Activated naive CD4-positive, alpha-beta T cell (primary cell): Measurements from ENCODE around the gene ZNF525.
"Not testable (repeated sequence)": the region's sequence is repeated elsewhere in the genome, so short reads cannot be mapped to it uniquely, and the experiment has no call there.

ENCODE experiments used
- DNase-seq, 4 experiments: peaks; one replicate each; lab custom pipeline; 2025; lab: John Stamatoyannopoulos, UW

Gene ZNF525

DNA sequence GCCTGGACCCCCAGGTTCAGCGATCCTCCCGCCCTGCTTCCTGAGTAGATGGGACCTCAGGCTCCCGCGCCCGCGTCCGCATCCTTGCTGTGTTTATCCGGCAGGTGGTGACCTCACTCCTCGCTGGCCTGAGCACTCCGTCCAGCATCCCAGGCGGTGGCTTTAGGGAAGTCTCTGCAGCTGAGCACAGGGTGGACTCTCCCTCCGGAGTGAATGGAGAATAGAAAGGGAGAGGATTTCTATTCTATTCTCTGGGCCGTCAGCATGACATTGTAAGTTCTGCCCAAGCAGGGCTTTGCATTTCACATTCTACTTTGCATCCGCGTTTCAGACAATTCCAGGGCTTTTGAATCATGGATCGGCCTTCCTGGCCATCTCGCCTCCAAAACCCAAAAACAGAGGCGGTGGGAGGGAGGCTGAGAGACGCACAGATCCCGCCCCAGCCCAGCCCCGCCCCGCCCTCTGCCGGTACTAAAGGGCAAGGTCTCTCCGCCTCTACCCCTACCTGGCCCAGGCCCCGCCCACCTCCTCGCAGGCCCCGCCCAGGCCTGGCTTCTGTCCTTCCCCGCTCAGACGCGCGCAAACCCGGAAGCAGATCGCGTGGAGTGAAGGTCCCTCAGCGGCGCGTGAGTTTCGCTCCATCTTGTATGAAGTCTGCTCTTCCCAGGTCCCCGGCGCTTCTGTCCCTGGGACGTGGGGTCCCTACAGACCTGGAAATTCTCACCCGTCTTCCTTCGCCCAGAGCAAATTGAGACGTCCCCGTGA lies at the start of gene ZNF525:
Gene ZNF525, plus strand, starts transcription at position 572 of the 765 bp plus-strand sequence. CDS start 6,577 bp downstream, outside the sequence.
- DNase-seq: peak; percentile 80 to 98 (median 94)

DNA sequence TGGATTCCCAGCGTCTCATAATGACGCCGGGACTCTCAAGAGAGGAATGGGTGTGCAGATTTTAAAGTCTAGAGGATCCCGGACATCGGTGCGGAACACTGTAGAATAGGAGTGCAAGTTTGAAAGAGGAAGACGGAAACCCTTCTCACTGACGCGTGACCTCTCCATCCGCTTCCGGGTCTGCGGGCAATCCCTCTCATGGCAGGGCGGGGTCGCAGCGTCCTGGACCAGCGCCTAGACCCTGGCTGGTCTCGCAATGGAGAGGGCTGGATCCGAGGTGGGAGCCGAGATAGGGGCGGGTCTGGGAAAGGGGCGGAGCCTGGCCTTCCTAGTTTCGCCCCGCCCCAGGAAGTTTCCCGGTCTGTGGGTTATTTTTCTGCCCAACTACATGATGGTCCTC lies 36.5 kb upstream of the ZNF525 start:
- no peak for DNase-seq

DNA sequence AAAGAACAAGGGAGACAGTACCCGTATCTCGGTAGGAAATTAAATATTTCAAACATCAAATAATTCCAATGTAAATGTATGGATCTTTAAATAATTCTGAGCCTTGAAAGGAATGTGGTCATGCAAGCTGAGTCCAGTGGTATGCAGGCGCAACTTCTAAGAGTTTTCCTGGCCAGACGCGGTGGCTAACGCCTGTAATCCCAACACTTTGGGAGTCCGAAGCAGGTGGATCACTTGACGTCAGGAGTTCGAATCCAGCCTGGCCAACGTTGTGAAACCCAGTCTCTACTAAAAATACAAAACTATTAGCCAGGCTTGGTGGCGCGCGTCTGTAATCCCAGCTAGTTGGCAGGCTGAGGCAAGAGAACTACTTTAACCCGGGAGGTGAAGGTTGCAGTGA lies 33.0 kb upstream of the ZNF525 start:
- no peak for DNase-seq

DNA sequence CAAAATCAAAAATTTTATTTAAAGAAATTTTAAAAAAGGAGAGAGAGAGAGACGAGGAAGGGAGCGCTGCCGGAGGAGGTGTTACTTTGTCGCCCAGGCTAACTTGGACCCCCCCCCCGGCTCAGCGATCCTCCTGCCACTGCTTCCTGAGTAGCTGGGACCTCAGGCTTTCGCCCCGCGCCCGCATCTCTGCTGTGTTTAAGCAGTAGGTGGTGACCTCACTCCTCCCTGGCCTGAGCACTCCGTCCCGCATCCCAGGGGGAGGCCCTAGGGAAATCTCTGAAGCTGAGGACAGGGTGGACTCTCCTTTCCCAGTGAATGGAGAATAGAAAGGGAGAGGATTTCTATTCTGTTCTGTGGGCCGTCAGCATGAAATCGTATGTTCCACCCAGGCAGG lies 32.4 kb upstream of the ZNF525 start:
- DNase-seq: peak in 3 of 4 experiments; percentile 6 to 14 (median 12)

DNA sequence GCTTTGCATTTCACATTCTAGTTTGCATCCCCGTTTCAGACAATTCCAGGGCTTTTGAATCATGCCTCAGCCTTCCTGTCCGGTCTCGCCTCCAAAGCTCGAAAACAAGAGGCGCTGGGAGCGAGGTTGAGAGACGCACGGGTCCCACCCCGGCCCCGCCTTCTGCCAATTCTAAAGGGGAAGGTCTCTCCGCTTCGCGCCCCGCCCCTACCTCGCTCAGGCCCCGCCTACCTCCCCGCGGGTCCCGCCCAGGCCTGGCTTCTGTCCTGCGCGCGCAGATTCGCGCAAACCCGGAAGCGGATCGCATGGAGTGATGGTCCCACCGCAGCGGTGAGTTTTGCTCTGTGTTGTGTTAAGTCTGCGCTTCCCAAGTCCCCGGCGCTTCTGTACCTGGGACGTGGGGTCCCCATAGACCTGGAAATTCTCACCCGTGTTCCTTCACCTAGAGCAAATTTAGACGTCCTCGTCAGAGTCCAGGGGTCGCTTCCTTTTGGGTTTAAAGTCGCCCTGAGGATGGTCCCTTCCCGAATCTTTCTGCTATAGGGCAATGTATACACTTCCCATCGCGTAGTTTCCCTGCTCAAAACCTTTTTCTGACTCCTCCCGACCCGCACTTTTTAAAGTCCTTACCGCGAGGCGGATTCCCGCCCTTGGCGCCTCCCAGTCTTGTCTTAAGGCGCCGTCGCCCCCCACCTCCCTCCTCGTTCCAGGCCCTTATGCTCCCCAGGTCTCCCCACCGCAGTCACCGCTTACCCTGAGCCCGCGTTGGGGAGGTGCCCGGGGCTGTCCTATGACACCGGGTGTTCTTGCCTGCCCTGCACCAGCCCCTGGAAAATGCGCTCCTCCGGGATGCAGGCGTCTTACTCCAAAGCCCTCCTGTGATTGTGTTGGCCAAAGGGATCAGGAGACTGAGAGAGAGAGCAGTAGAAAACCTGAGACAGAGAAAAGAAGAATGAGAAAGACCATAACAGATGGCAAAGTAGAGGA lies 31.7 kb upstream of the ZNF525 start, which contains the start of gene ZNF845:
Gene ZNF845, plus strand, starts transcription at position 287 of the 987 bp plus-strand sequence. CDS start 7,559 bp downstream, outside the sequence.
- DNase-seq: peak; percentile 88 to 97 (median 94)

DNA sequence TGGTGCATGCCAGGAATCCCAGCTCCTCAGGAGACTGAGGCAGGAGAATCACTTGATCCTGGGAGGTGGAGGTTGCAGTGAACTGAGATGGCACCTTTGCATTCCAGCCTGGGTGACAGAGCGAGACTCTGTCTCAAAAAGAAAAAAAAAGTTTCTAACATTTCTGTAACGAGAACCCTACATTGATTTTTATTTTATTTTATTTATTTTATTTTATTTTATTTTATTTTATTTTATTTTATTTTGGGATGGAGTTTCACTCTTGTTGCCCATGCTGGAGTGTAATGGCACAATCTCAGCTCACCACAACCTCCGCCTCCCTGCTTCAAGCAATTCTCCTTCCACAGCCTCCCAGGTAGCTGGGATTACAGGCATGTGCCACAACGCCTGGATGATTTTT lies 21.1 kb upstream of the ZNF525 start:
- DNase-seq: not testable (repeated sequence)

DNA sequence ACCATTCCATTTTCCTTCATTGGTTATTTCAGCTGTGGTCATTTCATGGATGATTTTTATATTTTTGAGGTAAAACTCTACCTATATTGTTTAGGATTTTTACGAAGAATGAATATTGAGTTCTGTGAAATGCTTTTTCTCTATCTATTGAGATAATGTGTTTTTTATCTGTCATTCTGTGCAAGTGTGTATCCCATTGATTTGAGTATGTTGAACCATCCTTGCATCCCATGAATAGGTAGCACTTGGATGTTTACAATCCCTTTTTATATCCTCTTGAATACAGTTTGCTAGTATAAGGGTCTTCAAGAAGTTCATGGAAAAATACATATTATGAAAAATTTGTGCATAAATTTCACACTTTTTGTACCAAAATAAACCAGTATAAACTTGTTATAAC lies 9.8 kb upstream of the ZNF525 start:
- no peak for DNase-seq

DNA sequence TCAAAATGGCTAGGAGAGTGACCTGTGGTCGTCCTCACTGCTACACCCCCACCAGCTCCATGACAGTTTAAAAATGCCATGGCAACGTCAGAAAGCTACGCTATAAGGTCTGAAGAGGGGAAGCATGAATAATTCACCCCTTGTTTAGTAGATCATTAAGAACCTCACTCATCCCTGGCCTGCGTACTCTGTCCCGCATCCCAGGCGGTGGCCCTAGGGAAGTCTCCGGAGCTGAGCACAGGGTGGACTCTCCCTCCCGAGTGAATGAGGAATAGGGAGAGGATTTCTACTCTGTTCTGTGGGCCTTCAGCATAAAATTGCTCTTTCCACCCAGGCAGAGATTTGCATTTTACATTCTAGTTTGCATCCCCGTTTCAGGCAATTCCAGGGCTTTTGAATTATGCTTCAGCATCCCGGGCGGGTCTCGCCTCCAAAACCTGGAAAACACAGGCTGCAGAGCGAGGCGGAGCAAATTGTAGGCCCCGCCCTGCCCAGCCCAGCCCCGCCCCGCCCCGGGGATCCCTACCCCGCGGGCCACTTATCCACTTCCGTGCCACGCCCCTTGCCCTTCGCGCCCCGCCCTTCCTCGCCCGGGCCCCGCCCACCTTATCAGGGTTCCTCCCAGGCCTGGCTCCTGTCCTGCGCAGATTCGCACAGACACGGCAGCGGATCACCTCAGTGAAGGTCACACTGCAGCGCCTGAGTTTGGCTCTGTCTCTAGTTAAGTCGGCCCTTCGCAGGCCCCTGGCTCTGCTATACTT lies 7.5 kb upstream of the ZNF525 start:
- no peak for DNase-seq

DNA sequence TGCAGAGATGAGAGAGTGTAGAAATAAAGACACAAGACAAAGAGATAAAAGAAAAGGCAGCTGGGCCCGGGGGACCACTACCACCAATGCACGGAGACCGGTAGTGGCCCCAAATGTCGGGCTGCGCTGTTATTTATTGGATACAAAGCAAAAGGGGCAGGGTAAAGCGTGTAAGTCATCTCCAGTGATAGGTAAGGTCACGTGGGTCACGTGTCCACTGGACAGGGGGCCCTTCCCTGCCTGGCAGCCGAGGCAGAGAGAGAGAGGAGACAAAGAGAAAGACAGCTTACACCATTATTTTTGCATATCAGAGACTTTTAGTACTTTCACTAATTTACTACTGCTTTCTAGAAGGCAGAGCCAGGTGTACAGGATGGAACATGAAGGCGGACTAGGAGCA lies 5.4 kb upstream of the ZNF525 start:
- not testable (repeated sequence) for DNase-seq

DNA sequence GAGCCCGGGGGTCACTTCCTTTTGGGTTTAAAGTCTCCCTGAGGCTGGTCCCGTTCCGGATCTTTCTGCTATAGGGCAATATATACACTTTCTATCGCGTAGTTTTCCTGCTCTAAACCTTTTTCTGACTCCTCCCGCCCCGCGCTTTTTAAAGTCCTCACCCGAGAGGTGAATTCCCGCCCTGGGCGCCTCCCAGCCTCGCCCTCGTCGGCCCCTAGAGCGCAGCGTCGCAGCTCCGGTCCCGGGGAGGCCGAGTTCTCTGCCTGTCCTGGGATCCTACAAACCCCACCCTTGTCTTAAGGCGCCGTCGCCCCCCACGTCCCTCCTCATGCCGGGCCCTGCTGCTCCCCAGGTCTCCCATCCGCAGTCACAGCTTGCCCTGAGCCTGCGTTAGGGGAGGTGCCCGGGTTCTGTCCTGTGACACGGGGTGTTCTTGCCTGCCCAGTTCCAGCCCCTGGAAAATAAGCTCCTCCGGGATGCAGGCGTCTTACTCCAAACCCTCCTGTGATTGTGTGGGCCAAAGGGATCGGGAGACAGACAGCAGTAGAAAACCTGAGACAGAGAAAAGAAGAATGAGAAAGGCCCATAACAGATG lies 491 bp downstream of the ZNF525 start:
- DNase-seq: peak in 1 of 4 experiments; percentile 36

DNA sequence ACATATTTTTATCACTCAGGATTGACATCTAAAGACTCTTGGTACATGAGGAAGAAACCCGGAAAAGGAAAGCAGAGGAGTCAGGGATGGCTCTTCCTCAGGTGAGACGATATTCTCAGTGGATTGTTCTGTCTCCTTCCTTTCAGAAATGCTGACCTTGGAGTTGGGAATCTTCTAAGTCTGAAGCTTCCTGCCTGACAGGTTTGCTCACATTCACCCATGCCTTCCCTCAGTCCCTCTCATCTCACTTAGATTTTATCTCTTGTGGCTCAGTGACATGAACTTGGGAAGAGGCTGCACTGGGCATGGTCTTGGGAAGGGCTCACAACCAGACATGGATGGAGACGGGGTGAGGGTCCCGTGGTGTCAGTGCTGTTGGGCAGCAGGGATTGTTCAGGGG lies 6.7 kb downstream of the ZNF525 start:
- no peak for DNase-seq

DNA sequence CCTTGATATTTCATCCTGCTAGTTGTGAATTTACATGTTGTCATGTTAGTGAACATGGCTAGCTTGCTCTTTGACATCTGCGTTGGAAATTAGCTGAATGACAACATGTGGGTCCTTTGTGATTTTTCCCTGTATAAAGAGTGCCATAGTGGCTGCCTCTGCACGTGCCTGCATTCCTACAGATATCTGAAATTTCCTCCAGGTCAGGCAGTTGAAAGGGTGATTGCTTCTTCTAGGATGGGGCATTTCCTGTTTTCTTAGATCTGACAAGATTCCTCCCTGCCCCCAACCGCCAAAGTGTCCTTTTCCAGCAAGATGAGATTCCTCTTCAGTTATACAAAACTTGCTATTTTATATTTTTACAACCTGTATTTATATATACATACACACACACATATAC lies 8.8 kb downstream of the ZNF525 start:
- no peak for DNase-seq

DNA sequence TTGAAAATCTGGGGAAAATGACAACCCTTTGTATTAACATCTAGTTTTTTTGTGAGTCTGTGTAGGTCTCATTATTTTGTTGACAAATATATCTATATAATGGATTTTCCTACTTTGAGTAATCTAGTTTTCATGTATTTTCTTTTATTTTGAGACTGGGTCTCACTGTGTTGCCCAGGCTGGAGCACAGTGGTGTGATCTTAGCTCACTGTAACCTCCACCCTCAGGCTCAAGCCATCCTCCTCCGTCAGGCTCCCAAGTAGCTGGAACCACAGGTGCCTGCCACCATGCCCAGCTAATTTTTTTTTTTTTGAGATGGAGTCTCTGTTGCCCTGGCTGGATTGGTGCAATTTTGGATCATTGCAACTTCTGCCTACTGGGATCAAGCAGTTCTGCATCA lies 9.2 kb downstream of the ZNF525 start:
- DNase-seq: no peak

DNA sequence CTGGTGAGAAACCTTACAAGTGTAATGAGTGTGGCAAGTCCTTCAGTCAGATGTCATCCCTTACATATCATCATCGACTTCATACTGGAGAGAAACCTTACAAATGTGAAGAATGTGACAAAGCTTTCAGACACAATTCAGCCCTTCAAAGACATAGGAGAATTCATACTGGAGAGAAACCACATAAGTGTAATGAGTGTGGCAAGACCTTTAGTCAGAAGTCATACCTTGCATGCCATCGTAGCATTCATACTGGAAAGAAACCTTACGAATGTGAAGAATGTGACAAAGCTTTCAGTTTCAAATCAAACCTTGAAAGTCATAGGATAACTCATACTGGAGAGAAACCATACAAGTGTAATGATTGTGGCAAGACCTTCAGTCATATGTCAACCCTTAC lies 15.9 kb downstream of the ZNF525 start:
- DNase-seq: no peak

DNA sequence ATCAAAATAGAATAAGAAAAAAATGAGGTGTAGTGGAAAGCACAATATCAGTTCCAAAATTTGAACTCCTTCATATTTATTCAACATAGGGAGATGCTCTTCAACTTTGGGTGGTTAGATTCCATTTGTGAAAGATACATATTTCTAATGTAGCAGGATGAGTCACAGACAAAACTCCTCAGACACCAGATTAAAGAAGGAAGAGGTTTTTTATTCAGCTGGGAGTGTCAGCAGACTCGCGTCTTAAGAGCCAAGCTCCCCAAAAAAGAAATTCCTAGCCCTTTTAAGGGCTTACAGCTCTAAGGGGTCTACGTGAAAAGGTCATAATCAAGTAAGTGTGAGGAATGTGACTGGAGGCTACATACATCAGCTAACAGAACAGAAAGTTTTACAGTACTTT lies 22.7 kb downstream of the ZNF525 start:
- DNase-seq: no peak

DNA sequence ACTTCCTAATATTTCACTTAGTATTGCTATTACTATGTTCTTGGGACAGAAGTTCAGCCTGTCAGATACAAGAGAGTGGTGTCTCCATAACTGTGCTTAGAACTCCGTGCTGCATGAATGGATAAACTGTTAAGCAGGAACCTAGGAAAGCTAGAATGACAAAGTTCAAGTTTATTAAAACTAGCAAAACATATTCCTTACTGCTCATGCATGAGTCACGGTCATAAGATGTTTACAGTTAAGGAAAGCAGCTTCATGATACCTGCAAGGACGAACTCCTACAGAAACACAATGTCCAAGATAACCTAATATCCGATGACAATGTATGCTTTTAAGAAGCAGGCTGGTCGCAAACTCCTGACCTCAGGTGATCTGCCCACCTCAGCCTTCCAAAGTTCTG lies 23.4 kb downstream of the ZNF525 start:
- no peak for DNase-seq

DNA sequence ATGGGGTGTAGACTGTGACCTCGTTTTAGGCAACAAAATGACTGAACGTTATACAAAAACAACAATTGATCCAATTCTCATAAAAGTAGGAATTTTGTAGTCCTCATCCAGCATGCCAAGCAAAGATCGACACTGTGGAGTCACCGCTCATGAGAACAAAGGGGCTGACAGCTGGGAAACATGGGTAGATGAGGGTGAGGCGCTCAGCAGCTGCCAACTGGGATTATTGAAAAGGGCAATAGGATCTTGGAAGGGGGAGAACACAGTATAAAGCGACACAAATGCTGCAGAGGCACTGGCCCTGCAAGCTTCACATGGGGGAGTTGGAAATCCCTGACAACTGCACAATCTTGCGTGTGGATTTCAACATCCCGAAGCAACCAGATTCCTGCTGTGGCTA lies 24.1 kb downstream of the ZNF525 start:
- no peak for DNase-seq

DNA sequence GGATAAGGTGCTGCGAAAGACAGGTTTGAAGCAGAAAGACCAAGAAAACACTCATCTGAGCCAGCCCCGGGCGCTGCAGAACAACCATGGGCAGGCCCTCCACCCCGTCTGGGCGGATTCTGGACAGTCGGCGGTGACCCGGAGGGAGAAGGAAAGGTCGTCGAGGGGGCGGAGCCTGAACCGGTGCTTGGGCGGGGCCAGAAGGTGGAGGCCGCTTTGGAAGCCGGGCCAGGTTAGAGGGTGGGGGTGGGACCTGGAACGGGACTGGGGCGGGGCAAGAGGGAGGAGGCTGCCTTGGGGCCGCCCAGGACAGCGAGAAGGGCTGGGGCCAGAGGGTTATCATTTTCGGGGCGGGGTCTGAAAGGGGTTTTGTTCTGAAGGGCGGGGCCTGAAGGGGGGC lies 24.5 kb downstream of the ZNF525 start:
- DNase-seq: no peak

DNA sequence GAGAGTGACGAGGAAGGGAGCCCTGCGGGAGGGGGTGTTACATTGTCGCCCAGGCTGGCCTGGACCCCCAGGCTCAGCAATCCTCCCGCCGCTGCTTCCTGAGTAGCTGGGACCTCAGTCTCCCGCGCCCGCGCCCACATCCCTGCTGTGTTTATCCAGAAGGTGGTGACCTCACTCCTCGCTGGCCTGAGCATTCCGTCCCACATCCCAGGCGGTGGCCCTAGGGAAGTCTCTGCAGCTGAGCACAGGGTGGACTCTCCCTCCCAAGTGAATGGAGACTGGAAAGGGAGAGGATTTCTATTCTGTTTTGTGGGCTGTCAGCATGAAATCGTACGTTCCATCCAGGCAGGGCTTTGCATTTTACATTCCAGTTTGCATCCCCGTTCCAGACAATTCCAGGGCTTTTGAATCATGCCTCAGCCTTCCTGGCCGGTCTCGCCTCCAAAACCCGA lies 29.0 kb downstream of the ZNF525 start:
- DNase-seq: peak in 1 of 4 experiments; percentile 9

DNA sequence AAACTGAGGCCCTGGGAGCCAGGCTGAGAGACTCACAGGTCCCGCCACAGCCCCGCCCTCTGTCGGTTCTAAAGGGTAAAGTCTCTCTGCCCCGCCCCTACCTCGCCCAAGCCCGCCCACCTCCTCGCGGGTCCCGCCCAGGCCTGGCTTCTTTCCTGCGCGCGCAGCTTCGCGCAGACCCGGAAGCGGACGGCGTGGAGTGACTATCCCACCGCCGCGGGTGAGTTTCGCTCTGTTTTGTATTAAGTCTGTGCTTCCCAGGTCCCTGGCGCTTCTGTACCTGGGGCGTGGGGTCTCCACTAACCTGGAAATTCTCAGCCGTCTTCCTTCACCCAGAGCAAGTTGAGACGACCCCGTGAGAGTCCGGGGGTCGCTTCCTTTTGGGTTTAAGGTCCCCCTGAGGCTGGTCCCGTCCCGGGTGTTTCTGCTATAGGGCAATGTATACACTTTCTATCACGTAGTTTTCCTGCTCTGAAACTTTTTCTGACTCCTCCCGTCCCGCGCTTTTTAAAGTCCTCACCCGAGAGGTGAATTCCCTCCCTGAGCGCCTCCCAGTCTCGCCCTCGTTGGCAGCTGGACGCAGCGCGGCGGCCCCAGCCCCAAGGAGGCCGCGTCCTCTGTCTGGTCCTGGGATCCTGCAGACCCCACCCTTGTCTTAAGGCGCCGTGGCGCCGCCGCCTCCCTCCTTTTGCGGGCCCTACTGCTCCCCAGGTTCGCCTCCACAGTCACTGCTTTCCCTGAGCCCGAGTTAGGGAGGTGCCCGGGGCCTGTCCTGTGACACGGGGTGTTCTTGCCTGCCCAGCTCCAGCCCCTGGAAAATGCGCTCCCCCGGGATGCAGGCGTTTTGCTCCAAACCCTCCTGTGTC lies 29.7 kb downstream of the ZNF525 start, which contains the start of gene ZNF765:
Gene ZNF765, plus strand, starts transcription at position 176 of the 866 bp plus-strand sequence. CDS start 2,867 bp downstream, outside the sequence.
- peak; percentile 93 to 97 (median 97) for DNase-seq
